ENCODE data around the gene RBM34.

- no peak for TF ChIP-seq POLR2A (IDR thresholded peaks at IDR 0.05)
- TF ChIP-seq, protein P1, sequence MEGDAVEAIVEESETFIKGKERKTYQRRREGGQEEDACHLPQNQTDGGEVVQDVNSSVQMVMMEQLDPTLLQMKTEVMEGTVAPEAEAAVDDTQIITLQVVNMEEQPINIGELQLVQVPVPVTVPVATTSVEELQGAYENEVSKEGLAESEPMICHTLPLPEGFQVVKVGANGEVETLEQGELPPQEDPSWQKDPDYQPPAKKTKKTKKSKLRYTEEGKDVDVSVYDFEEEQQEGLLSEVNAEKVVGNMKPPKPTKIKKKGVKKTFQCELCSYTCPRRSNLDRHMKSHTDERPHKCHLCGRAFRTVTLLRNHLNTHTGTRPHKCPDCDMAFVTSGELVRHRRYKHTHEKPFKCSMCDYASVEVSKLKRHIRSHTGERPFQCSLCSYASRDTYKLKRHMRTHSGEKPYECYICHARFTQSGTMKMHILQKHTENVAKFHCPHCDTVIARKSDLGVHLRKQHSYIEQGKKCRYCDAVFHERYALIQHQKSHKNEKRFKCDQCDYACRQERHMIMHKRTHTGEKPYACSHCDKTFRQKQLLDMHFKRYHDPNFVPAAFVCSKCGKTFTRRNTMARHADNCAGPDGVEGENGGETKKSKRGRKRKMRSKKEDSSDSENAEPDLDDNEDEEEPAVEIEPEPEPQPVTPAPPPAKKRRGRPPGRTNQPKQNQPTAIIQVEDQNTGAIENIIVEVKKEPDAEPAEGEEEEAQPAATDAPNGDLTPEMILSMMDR (IDR thresholded peaks at IDR 0.05): no peak
- no peak for TF ChIP-seq EP300 (IDR thresholded peaks at IDR 0.05)
These were observed 62.1 kb downstream of the RBM34 start for GRCh38 chr1:235098991-235099390.
